Stimulated activated CD4-positive, alpha-beta T cell treated with anti-CD3 and anti-CD28 coated beads, Interleukin-12 subunit alpha, Interleukin-12 subunit beta, amount 100 ng/mL, for 4 hours (primary cell): ENCODE measurements around the gene XRCC6.
"Not testable (repeated sequence)": the region's sequence is repeated elsewhere in the genome, so short reads cannot be mapped to it uniquely, and the experiment has no call there.

ENCODE experiments used
- DNase-seq: peaks from one replicate; pipeline ENCODE4 v3.0.0-alpha.2; 2020

The XRCC6 gene

DNA sequence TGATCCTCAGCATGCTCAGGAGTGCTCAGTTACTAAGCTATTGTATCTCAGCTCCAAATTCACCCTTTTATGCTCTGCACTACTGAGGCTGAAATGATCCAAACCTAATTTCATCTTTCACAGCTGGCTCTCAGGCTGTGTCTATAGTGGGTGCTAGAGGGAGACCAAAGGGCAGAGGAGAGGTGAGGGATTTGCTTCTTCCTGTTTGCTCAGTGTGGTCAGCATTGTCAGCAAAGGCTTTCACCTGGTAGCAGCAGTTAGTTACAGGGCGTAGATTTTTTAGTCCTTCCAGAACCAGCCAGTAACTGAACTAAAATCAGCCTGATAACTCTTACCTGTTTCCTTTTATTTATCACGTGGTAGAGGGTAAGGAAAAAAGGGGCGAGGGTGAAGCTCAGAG lies 33.2 kb downstream of the XRCC6 start:
- DNase-seq: no peak

DNA sequence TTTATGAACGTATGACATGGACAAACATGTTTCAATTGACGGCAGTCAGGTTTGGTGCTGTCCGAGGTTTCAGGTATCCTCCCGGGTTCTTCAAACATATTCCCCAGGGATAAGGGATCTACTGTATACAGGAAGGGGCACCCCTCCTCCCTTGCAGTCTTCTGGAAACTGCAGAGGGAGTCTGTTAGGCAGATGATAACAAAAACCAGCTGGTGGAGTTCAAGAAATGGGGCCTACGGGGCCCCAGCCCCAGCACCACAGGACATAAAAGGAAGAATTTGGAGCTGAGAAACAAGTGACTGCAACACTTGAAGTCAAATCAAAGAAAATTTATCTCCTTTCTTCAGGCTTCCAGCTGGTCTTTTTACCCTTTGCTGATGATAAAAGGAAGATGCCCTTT lies 35.5 kb downstream of the XRCC6 start:
- no peak for DNase-seq

DNA sequence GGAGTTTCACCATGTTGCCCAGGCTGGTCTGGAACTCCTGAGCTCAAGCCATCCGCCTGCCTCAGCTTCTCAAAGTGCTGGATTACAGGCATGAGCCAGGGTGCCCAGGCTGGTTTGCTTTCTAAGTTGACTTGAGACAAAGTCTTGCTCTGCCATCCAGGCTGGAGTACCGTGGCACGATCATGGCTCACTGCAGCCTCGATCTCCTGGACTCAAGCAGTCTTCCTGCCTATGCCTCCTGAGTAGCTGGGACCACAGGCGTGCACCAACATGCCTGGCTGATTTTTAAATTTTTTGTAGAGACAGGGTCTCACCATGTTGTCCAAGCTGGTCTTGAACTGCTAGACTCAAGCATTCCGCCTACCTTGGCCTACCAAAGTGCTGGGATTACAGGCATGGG lies 36.6 kb downstream of the XRCC6 start:
- no peak for DNase-seq

DNA sequence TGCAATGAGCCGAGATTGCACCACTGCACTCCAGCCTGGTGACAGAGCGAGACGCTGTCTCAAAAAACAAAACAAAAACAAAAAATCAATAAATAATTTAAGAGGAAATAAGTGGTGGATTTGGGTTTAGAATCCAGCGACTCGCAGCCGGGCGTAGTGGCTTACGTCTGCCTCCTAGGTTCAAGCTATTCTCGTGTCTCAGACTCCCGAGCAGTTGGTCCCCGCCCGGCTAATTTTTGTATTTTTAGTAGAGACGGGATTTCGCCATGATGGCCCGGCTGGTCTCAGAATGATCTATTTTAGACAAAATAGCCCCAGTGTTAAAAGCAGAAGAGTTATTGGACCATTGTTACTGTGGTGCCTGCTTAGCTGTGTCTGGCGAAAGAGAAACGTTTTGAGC lies 37.8 kb downstream of the XRCC6 start:
- DNase-seq: no peak

DNA sequence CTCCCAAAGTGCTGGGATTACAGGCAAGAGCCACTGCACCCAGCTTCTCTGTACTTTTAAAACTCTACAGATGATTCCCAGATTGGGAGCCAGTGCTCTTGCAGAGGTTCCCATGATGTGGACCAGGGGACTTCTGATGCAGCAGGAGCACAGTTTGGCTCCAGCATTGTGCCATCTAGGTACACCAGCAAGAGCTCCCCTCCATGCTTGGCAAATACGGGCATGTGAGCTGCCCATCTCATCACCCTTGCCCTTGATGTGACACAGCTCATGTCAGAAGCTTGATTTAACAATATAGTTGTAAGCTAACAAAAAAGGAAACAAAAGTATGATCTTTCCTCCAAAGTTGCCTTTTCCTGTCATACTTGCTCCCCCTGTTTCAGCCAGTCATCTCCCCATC lies 38.8 kb downstream of the XRCC6 start:
- no peak for DNase-seq

DNA sequence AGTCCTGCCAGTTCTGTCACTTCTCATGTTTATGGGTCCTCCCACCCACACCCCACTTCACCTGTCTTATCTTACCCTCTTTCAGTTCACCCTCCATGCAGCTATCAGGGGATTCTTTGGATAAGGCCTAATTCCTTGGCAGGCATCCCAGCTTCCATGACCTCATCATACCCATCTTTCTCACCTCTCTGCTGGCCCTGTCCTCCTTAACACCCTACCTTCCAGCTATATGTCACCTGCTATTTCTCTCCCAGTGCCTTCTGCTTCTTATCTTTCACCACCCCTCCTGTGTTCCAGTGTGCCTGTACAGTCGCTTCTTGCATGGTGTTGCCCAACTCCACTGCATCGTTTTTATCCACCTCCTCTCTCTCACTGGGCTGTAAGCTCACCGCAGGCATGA lies 39.3 kb downstream of the XRCC6 start:
- no peak for DNase-seq

DNA sequence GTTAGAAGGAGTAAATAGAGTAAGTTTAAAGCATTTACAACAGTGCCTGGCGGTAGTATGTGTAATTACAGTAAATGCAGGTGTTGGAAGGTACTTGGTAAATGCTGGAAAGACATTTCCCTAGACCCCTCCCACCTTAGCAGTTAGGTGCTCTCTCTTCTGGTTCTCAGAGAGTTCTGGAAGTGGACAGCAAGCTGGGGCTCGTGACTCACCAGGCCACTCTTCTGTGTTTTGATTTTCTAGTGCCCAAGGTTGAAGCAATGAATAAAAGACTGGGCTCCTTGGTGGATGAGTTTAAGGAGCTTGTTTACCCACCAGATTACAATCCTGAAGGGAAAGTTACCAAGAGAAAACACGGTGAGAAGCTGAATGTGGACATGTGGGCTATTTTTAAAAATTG lies 40.0 kb downstream of the XRCC6 start:
- DNase-seq: no peak

DNA sequence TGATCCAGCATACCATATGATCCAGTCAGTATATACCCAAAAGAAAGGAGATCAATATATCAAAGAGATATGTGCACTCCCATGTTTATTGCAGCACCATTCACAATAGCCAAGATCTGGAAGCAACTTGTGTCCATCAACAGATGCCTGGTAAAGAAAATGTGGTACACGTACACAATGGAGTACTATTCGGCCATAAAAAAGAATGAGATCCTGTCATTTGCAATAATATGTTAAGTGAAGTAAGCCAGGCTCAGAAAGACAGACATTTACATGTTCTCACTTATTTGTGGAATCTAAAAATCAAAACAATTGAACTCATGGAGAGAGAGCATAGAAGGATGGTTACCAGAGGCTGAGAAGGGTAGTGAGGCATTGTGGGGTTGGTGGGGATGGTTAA lies 40.6 kb downstream of the XRCC6 start:
- DNase-seq: no peak

DNA sequence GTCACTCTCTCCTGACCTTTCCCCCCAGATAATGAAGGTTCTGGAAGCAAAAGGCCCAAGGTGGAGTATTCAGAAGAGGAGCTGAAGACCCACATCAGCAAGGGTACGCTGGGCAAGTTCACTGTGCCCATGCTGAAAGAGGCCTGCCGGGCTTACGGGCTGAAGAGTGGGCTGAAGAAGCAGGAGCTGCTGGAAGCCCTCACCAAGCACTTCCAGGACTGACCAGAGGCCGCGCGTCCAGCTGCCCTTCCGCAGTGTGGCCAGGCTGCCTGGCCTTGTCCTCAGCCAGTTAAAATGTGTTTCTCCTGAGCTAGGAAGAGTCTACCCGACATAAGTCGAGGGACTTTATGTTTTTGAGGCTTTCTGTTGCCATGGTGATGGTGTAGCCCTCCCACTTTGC lies 42.5 kb downstream of the XRCC6 start:
- not testable (repeated sequence) for DNase-seq

DNA sequence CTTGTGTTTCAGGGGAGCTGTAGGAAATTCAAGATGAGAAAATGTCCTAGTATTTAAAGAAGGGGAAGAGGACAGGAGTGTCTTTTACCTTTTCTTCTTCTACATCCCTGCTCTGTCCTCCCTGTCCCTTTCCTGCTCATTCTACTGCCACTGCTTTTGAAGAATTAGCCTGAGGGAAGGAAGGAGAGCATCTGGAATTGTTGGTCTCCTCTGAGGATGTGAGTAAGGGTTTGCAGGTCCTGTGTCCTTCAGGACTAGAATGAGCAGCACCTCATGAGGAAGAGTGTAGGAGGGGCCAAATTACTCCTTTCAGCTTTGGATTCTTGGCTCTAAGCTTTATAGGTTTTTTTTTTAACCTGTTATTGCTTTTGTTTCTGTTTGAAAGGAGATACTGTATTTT lies 43.4 kb downstream of the XRCC6 start:
- no peak for DNase-seq

DNA sequence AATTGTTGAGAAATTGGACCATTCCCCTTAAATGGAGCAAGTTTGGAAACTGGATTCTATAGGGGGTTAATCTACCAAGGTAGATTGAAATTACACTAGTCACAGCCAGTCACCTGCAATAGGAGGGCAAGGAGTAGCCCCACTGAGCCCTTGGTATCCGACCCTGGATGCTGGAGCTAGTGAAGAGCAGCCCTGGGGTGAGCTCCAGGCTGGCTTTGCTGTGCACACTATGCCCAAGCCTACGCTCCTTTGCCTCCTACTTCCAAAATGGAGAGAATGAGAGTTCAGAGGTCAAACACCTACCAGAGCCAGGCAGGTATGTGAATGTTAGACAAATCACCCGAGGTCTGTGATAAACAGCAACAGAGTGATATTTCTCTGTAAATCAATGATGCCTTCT lies 43.9 kb downstream of the XRCC6 start:
- no peak for DNase-seq

DNA sequence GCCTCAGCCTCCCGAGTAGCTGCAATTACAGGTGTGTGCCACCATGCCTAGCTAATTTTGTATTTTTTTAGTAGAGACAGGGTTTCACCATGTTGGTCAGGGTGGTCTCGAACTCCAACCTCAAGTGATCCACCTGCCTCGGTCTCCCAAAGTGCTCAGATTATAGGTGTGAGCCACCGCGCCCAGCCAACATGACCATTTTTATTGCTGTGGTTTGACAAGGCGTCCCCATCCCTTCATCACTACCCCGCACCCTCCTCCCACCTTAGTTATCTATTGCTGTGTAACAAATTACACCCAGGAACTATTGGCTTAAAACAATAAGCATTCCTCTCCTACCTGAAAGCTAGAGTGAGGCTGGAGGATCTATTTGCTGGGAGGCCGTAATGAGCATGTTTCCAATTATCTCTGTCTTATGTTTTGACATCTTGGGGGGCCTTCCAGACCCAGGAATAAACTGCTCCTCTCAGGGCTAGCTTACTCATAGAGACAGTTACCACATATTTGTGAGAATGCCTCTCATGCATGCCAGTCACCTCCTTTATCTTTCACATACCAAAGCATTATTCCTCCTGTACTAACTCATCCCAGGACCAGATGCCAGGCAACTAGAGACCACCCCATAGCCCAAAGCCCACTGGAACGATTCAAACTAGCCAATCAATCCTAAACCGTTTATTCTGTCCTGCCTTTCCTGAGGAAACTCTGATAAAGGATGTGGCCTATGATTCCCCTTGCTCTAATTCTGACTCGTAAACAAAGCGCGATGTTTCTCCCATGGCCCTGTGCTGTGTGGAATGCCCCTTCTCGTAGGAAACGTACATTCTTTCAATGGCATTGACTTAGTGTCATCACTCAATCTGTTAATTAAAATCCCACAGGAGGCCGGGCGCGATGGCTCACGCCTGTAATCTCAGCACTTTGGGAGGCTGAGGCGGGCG lies 48.1 kb downstream of the XRCC6 start:
- no peak for DNase-seq

DNA sequence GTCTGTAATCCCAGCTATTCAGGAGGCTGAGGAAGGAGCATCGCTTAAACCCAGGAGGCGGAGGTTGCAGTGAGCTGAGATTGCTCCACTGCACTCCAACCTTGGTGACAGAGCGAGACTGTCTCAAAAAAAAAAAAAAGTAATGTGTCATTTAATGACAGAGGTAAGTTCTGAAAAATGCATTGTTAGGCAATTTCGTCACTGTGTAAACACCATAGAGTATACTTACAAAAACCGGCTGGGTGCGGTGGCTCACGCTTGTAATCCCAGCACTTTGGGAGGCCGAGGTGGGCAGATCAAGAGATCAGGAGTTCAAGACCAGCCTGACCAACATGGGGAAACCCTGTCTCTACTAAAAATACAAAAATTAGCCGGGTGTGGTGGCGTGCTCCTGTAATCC lies 51.0 kb downstream of the XRCC6 start:
- DNase-seq: not testable (repeated sequence)

DNA sequence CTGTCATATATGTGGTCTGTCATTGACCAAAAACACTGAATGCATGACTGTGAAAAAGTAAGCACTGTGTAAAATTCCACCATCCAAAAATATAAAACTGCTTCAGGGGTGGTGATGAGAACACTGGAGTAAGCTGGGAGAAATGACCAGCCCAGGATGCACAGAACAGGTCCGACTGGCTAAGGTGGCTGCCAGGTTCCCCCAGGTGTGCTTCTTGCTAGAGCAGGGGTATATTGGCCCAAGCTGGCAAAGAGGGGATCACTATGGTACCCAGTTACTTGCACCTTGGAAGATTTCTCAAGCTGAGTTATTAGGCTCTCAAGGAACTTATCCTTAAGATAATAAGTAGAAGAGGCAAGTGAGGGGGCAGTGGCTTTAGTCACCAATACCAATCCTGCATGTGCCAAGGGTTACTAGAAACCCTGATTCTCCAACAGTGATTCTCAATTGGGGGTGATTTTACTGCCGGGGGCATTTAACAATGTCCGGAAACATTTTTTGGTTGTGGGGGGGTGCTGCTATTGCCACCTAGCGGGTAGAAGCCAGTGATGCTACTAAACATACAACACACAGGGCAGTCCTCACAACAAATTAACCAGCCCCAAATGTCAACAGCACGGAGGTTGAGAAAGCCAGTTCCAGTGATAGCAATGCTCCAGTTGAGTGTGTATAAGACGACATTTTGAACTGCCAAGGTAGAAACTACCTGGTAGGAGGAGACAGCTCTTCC lies 51.9 kb downstream of the XRCC6 start:
- no peak for DNase-seq

DNA sequence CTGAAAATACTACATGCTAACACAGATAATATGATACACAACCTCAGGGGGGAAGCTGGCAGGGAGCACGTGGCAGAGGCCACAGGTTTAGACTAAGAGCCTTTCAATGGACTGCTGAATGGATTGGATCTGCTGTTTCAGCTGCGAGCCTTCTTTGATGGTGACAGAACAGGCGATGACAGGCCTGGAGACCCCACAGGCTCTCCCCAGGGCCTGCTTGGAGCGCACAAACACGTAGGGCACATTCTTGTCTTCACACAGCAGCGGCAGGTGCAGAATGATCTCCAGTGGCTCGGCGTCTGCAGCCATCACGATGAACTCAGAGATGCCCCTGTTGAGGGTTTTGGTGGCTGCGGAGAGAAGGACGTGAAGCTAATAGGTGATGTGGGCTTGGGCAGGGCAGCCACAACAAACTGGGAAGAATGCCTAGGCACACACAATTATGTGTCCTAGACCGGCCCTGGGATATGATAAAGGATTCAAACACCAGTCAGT lies 53.8 kb downstream of the XRCC6 start:
- no peak for DNase-seq

DNA sequence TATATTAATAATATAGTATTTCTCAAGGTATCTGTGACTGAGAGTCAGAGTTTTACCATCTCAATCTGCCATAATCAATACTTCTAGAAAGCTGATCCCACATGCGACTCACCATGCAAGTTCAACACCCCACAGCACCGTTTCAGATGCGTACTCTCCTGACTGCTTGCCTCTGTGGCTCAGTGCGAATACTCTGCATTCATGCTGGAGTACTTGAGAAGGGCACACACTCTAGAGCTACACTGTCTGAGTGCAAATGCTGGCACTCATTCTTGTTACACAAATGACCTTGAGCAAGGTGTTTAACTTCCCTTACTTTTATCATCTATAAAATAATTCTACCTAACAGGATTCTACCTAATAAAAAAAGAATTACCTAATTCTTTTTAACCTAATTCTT lies 55.0 kb downstream of the XRCC6 start:
- DNase-seq: no peak

DNA sequence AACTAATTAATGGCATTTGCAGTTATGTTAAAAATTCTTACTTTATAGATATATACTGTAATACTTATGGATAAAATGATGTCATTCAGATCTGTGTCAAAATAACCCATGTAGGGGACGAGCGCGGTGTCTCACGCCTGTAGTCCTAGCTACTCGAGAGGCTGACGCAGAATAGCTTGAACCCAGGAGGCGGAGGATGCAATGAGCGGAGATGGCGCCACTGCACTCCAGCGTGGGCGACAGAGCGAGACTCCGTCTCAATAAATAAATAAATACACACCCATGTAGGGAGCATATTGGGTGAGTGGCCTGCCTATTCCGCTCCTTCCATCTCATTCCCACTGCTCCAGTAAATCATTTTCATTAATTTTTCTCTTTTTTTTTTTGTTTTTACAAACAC lies 60.5 kb downstream of the XRCC6 start:
- no peak for DNase-seq

DNA sequence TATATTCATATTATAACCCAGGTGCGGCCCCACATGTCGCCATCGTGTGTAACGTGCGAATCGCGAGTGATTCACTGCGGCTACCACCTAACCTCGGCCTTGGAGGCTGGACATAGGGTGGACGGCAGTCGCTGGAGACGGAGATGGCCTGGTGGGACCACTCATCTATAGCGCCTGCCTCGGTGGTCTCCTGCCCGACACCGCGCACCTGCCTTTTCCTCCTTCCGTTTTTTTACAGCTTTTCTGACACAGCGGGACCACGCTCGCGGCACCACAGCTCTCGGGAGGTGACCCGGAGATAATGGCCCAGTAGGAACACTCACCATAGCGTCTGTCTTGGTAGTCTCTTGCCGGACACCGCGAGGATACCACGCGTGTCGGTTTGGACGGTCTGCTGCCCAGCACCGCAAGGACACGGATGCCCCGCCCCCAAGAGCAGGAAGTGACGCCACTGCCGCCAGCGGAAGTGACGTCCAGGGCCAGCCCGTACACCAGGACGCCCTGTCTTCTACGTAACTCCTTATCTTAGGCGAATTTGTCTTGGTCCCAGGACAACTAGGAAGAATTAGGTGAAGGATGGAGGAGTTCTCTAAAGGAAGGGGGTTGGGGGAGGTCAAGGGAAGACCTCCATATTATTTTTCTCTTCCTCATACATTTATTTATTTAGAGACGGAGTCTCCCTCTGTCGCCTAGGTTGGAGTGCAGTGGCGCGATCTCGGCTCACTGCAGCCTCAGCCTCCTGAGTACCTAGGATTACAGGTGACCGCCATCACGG lies 61.1 kb downstream of the XRCC6 start:
- DNase-seq: peak; percentile 79

DNA sequence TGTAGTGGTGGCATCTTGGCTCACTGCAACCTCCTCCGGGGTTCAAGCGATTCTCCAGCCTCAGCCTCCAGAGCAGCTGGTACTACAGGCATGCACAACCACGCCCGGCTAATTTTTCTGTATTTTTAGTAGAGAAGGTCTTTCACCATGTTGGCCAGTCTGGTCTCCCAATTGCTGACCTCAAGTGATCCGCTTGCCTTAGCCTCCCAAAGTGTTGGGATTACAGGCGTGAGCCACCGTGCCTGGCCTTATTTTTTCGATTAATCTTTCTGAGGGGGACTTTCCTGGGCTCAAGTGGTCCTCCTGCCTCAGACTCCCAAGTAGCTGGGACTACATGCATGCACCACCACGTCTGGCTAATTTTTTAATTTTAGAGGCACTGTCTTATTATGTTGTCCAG lies 62.0 kb downstream of the XRCC6 start:
- DNase-seq: no peak

DNA sequence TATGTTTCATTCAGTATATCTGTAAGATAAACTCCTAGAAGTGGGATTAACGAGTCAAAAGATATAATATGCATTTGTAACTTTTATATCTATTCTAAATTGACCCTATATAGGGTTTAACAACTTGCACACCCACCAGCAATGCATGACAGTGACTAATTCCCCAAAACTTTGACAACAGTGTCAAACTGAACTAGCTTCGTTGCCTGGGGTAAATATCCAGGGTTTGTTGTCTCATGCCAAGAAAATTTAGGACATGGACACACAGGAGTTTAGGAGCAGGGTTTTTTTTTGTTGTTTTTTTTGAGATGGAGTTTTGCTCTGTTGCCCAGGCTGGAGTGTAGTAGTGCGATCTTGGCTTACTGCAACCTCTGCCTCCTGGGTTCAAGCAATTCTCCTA lies 62.5 kb downstream of the XRCC6 start:
- DNase-seq: no peak

DNA sequence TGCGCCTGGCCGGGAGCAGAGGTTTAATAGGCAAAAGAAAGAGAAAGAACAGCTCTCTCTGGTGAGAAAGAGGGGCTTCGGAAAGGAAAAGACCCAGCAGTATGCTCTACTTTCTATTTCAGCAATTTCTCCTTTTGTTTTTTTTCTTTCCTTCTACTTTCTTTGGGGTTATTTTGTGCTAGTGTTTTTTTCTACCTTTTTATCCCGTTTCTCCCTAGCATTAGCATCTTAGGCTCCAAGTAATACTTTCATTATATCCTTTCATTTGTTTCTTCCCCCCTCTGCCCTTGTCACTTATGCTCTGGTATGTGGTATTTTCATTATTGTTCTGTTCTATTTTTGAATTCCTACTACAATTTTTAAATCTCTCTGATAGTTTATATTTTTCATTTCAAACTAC lies 63.1 kb downstream of the XRCC6 start:
- DNase-seq: no peak

DNA sequence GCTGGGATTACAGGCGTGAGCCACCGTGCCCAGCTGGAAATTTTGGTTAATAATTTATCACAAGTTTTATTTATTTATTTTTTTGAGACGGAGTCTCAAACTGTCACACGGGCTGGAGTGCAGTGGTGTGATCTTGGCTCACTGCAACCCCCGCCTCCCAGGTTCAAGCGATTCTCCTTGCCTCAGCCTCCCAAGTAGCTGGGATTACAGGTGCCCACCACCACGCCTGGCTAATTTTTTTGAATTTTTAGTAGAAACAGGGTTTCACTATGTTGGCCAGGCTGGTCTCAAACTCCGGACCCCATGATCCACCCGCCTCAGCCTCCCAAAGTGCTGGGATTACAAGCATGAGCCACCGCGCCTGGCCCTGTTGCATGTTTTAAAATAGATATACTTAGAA lies 65.8 kb downstream of the XRCC6 start:
- DNase-seq: not testable (repeated sequence)

DNA sequence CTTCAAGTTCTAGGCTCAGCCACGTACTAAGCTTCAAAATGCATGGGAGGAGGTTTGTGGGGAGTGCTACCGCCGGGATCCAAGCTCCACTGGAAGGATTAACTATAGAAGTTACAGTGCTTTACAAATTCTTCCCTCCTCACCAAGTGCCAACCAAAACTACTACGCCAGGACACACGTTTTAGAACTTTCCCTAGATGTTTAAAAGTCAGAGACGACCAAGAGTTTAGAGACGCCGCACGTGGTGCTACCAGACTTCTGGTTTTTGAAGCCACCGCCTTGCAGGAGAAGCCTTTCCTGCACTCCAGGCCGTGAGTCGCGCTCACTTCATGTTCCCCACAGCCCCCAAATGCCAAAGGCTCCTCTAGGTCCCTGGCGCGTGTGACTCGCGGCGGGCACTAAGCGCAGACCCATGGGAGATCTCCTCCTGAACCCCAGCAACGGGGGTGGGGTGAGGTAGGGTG lies 66.8 kb downstream of the XRCC6 start:
- DNase-seq: no peak
